Measurements from ENCODE around the gene EID1. TPM values are rescaled to one million over a fixed set of nuclear protein-coding genes. Genes with fewer than 3 reads are reported as not detected.

Gene EID1
- total RNA-seq, 4 donors from 2014 or later: 110 to 146 (median 135) TPM

- Histone ChIP-seq H3K27me3 (no peaks in the 10 kb centered on the region), H3K9me3 (no peaks in the 10 kb centered on the region), H3K27ac (no peak overlapping the region), H3K36me3 (no peaks in the 10 kb centered on the region), H3K4me1 (no peaks in the 10 kb centered on the region), H3K4me3 (no peak overlapping the region)
- no peak for ATAC-seq
- no peak for DNase-seq
- intact Hi-C loops (cut with DNase I; ENCODE audit: low total_unique reads) (no loop called here), in situ Hi-C loops (cut with MboI; ENCODE audit: low sequenced_read_pairs in 4 of 4) (no loop called here)
- TF ChIP-seq POLR2A (IDR thresholded peaks at IDR 0.05) (no peak), CTCF (IDR thresholded peaks at IDR 0.05 in 4 of 5, conservative IDR thresholded peaks at IDR 0.05 in 1 of 5) (no peak)
Observed at GRCh38 chr15:48913141-48913540, 35.2 kb downstream of the EID1 start.

- H3K4me3 ChIP-seq: no peak overlapping the region
- no peak for DNase-seq
- H3K27ac ChIP-seq: no peak overlapping the region
- no peaks in the 10 kb centered on the region for H3K36me3 ChIP-seq
- no peaks in the 10 kb centered on the region for H3K27me3 ChIP-seq
- no peaks in the 10 kb centered on the region for H3K4me1 ChIP-seq
- TF ChIP-seq CTCF (IDR thresholded peaks at IDR 0.05 in 4 of 5, conservative IDR thresholded peaks at IDR 0.05 in 1 of 5): no peak
- no peak for TF ChIP-seq POLR2A (IDR thresholded peaks at IDR 0.05)
- ATAC-seq: no peak
- intact Hi-C loops (cut with DNase I; ENCODE audit: low total_unique reads) (no loop called here), in situ Hi-C loops (cut with MboI; ENCODE audit: low sequenced_read_pairs in 4 of 4) (no loop called here)
- H3K9me3 ChIP-seq: no peaks in the 10 kb centered on the region
Observed at GRCh38 chr15:48914717-48915116, 36.8 kb downstream of the EID1 start.

GRCh38 chr15:48915861-48916260 is 37.9 kb downstream of the EID1 start:
- Histone ChIP-seq H3K4me3 (no peak overlapping the region), H3K27me3 (no peaks in the 10 kb centered on the region), H3K9me3 (no peaks in the 10 kb centered on the region), H3K27ac (no peak overlapping the region), H3K36me3 (no peaks in the 10 kb centered on the region), H3K4me1 (no peaks in the 10 kb centered on the region)
- in situ Hi-C loops (cut with MboI; ENCODE audit: low sequenced_read_pairs in 4 of 4) (no loop called here), intact Hi-C loops (cut with DNase I; ENCODE audit: low total_unique reads) (no loop called here)
- TF ChIP-seq POLR2A (IDR thresholded peaks at IDR 0.05) (no peak), CTCF (IDR thresholded peaks at IDR 0.05 in 4 of 5, conservative IDR thresholded peaks at IDR 0.05 in 1 of 5) (no peak)
- DNase-seq: no peak
- no peak for ATAC-seq

- in situ Hi-C loops (cut with MboI; ENCODE audit: low sequenced_read_pairs in 4 of 4): no loop called here
- no peak overlapping the region for H3K4me3 ChIP-seq
- DNase-seq (no peak), ATAC-seq (no peak)
- TF ChIP-seq CTCF (IDR thresholded peaks at IDR 0.05 in 4 of 5, conservative IDR thresholded peaks at IDR 0.05 in 1 of 5) (no peak), POLR2A (IDR thresholded peaks at IDR 0.05) (no peak)
- H3K9me3 ChIP-seq: no peaks in the 10 kb centered on the region
- no peaks in the 10 kb centered on the region for H3K27me3 ChIP-seq
- H3K4me1 ChIP-seq: no peaks in the 10 kb centered on the region
- no peak overlapping the region for H3K27ac ChIP-seq
- intact Hi-C loops (cut with DNase I; ENCODE audit: low total_unique reads): no loop called here
- H3K36me3 ChIP-seq: no peaks in the 10 kb centered on the region
Observed at GRCh38 chr15:48916721-48917120, 38.8 kb downstream of the EID1 start.

- TF ChIP-seq POLR2A (IDR thresholded peaks at IDR 0.05) (no peak), CTCF (IDR thresholded peaks at IDR 0.05 in 4 of 5, conservative IDR thresholded peaks at IDR 0.05 in 1 of 5) (no peak)
- Histone ChIP-seq H3K27ac (no peak overlapping the region), H3K36me3 (no peaks in the 10 kb centered on the region), H3K4me3 (no peak overlapping the region), H3K9me3 (no peaks in the 10 kb centered on the region), H3K4me1 (no peaks in the 10 kb centered on the region), H3K27me3 (no peaks in the 10 kb centered on the region)
- in situ Hi-C loops (cut with MboI; ENCODE audit: low sequenced_read_pairs in 4 of 4) (no loop called here), intact Hi-C loops (cut with DNase I; ENCODE audit: low total_unique reads) (no loop called here)
- no peak for DNase-seq
- no peak for ATAC-seq
Observed at GRCh38 chr15:48922046-48922445, 44.1 kb downstream of the EID1 start.
